Measurements from ENCODE around the gene CDKAL1.

GRCh38 chr6:20777801-20778200, 243.5 kb downstream of the CDKAL1 start:
- no peak for TF ChIP-seq CTCF (conservative IDR thresholded peaks at IDR 0.05)
- TF ChIP-seq EZH2 (IDR thresholded peaks at IDR 0.05; ENCODE audit: low read depth) = no peak
